ENCODE results near the gene GIPC1.
"Not testable (repeated sequence)": the region's sequence is repeated elsewhere in the genome, so short reads cannot be mapped to it uniquely, and the experiment has no call there.

GIPC1 gene

DNA sequence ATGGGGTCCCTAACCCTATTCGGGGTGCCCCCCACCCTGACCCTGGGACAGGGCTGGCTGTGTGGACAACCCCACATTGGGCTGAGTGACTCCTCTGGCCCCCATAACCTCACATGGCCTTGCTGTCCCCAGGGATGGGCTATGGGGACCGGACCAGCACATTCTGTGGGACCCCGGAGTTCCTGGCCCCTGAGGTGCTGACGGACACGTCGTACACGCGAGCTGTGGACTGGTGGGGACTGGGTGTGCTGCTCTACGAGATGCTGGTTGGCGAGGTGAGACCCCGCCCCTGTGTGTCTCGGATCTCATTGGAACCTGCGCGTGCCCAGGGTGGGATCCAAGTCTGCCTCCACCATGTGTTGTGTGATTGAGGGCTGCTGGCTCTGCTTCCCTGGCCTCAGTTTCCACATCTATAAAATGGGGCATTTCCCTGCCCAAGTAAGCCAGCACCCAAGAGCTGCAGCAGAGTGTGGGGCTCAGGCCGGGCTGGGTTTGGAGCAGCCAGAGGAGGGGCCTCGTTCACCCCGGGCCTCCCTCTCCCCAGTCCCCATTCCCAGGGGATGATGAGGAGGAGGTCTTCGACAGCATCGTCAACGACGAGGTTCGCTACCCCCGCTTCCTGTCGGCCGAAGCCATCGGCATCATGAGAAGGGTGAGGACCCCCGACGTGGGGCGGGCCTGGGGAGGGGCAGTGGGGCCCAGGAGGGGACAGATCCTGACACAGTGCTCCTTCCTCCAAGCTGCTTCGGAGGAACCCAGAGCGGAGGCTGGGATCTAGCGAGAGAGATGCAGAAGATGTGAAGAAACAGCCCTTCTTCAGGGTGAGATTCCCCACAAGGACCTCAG lies 25.7 kb downstream of the GIPC1 start:
- no peak for DNase-seq (ENCODE audit: low read depth, low spot score)
- in situ Hi-C loops (cut with HindIII; ENCODE audit: low sequenced_read_pairs) = no loop called here
- TF ChIP-seq, protein P1, sequence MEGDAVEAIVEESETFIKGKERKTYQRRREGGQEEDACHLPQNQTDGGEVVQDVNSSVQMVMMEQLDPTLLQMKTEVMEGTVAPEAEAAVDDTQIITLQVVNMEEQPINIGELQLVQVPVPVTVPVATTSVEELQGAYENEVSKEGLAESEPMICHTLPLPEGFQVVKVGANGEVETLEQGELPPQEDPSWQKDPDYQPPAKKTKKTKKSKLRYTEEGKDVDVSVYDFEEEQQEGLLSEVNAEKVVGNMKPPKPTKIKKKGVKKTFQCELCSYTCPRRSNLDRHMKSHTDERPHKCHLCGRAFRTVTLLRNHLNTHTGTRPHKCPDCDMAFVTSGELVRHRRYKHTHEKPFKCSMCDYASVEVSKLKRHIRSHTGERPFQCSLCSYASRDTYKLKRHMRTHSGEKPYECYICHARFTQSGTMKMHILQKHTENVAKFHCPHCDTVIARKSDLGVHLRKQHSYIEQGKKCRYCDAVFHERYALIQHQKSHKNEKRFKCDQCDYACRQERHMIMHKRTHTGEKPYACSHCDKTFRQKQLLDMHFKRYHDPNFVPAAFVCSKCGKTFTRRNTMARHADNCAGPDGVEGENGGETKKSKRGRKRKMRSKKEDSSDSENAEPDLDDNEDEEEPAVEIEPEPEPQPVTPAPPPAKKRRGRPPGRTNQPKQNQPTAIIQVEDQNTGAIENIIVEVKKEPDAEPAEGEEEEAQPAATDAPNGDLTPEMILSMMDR (IDR thresholded peaks at IDR 0.05; ENCODE audit: low read depth, low read length) = no peak
- H3K4me3 ChIP-seq (ENCODE audit: low read depth, low read length) = no peak overlapping the region

DNA sequence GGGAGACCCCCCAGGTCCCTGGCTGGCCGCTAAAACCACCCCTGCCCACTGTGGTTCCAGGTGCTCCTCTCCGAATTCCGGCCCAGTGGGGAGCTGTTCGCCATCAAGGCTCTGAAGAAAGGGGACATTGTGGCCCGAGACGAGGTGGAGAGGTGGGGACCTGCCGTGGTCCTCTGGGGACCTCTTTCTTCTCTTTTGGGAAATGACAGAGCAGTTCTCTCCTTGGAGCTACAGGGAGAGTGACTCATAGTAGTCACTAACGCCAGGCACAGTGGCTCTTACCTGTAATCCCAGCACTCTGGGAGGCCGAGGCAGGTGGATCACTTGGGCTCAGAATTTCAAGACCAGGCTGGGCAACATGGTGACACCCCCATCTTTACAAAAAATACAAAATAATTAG lies 28.1 kb downstream of the GIPC1 start:
- TF ChIP-seq, protein P1 (IDR thresholded peaks at IDR 0.05; ENCODE audit: low read depth, low read length) = no peak
- no peak for DNase-seq (ENCODE audit: low read depth, low spot score)
- in situ Hi-C loops (cut with HindIII; ENCODE audit: low sequenced_read_pairs) = no loop called here
- H3K4me3 ChIP-seq (ENCODE audit: low read depth, low read length) = no peak overlapping the region

DNA sequence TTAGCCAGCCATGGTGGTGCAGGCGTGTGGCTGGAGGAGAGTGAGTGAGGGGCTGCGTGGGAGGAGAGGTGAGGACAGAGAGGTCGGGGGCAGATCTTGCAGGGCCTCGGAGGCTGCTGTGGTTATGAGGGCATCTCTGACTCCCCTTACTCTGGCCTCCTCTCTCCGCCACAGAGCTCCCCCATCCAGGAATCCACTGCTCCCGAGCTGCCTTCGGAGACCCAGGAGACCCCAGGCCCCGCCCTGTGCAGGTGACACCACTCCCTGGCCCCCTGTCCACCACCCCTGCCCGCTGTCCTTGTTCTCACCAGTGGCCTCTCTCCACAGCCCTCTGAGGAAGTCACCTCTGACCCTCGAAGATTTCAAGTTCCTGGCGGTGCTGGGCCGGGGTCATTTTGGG lies 28.5 kb downstream of the GIPC1 start:
- no peak overlapping the region for H3K4me3 ChIP-seq (ENCODE audit: low read depth, low read length)
- in situ Hi-C loops (cut with HindIII; ENCODE audit: low sequenced_read_pairs) = no loop called here
- DNase-seq (ENCODE audit: low read depth, low spot score) = no peak
- TF ChIP-seq, protein P1 (IDR thresholded peaks at IDR 0.05; ENCODE audit: low read depth, low read length) = no peak

DNA sequence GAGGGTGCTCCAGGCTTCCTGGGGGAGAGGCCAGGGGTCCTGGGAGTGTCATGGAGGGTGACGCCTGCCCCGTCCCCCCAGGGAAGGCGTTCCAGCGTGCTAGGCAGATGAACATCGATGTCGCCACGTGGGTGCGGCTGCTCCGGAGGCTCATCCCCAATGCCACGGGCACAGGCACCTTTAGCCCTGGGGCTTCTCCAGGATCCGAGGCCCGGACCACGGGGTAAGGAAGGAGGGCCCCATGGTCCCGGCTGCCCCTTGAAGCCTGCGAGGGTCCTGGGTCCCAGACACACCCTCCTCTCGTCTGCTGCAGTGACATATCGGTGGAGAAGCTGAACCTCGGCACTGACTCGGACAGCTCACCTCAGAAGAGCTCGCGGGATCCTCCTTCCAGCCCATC lies 32.2 kb downstream of the GIPC1 start:
- no peak for DNase-seq (ENCODE audit: low read depth, low spot score)
- TF ChIP-seq, protein P1 (IDR thresholded peaks at IDR 0.05; ENCODE audit: low read depth, low read length) = no peak
- H3K4me3 ChIP-seq (ENCODE audit: low read depth, low read length) = no peak overlapping the region
- in situ Hi-C loops (cut with HindIII; ENCODE audit: low sequenced_read_pairs) = no loop called here

DNA sequence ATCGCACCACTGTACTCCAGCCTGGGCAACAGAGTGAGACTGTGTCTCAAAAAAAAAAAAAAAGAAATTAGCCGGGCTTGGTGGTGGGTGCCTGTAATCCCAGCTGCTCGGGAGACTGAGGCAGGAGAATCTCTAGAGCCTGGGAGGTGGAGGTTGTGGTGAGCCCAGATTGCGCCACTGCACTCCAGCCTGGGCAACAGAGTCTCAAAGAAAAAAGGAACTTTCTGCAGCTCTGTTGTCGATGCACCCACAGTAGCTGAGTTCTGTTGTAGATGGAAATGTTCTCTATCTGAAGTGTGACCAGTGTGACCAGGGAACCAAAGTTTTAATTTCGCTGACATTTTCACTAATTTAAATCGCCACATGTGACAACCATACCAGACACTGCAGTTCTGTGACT lies 33.5 kb downstream of the GIPC1 start:
- H3K4me3 ChIP-seq (ENCODE audit: low read depth, low read length); in situ Hi-C loops (cut with HindIII; ENCODE audit: low sequenced_read_pairs); DNase-seq (ENCODE audit: low read depth, low spot score): not testable (repeated sequence)

DNA sequence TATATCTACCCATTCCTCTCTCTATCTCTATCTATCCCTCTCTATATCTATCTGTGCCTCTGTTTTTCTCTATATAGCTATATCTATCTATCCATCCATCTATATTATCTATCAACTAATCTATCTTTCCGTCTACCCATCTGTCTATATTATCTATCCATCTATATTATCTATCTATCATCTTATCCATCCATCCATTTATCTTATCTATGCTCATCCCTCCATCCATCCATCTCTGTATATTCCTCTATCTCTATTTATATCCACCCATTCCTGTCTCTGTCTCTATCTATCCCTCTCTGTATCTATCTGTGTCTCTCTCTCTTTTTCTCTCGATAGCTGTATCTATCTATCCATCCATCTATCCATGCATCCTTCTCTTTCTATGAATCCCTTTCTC lies 35.0 kb downstream of the GIPC1 start:
- no peak overlapping the region for H3K4me3 ChIP-seq (ENCODE audit: low read depth, low read length)
- no peak for DNase-seq (ENCODE audit: low read depth, low spot score)
- TF ChIP-seq, protein P1 (IDR thresholded peaks at IDR 0.05; ENCODE audit: low read depth, low read length) = no peak
- in situ Hi-C loops (cut with HindIII; ENCODE audit: low sequenced_read_pairs) = no loop called here

DNA sequence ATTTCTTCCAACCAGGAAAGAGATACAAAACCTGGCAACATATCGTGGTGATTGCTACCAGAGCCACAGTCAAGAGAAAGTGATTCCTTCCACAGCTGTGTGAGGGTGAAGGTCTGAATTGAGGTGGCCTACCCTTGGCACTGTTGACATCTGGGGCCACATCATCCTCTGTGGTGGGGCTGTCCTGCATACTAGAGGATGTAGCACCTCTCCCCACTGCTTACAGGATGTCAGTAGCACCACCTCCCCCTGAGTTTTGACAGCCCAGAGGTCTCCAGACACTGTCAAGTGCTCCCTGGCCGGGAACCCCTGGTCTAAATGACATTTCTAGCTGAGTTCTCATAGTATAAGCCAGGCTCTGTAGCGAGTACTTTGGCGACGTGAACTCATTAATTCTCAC lies 36.2 kb downstream of the GIPC1 start:
- TF ChIP-seq, protein P1 (IDR thresholded peaks at IDR 0.05; ENCODE audit: low read depth, low read length) = no peak
- DNase-seq (ENCODE audit: low read depth, low spot score) = no peak
- in situ Hi-C loops (cut with HindIII; ENCODE audit: low sequenced_read_pairs) = no loop called here
- H3K4me3 ChIP-seq (ENCODE audit: low read depth, low read length) = no peak overlapping the region

DNA sequence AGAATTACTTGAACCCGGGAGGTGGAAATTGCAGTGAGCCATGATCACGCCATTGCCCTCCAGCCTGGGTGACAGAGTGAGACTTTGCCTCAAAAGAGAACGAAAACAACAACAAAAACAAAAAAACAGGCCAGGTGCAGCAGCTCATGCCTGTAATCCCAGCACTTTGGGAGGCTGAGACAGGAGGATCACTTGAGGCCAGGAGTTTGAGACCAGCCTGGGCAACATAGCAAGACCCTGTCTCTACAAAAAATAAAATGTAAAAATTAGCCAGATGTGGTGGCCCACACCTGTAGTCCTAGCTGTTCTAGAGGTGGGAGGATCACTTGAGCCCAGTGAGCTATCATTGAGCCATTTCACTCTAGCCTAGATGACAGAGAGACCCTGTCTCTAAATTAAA lies 43.6 kb downstream of the GIPC1 start:
- DNase-seq (ENCODE audit: low read depth, low spot score); in situ Hi-C loops (cut with HindIII; ENCODE audit: low sequenced_read_pairs); H3K4me3 ChIP-seq (ENCODE audit: low read depth, low read length): not testable (repeated sequence)

All from astrocyte of the spinal cord (primary cell).